Type B pancreatic cell (in vitro differentiated cells): ENCODE data around the gene ATP1B4. TPM values are rescaled to one million over a fixed set of nuclear protein-coding genes. Genes with fewer than 3 reads are reported as not detected.

ENCODE experiments used
- DNase-seq: peaks from one replicate; pipeline ENCODE4 v3.0.0; 2021; ENCODE audit warnings: mixed read lengths; ENCODE audit not compliant: unreplicated experiment; ENCODE audit errors: extremely low spot score
- H3K27ac Mint-ChIP-seq: 2 replicates; pipeline ENCODE4 v1.8.0; 2021; ENCODE audit warnings: mild to moderate bottlenecking, mixed read lengths
- H3K27me3 Mint-ChIP-seq: 2 replicates; pipeline ENCODE4 v1.8.0; 2021; ENCODE audit warnings: mixed read lengths
- H3K36me3 Mint-ChIP-seq: 2 replicates; pipeline ENCODE4 v1.8.0; 2021; ENCODE audit warnings: mixed read lengths
- H3K4me1 Mint-ChIP-seq: one replicate; pipeline ENCODE4 v1.8.0; 2021; ENCODE audit warnings: mixed read lengths; ENCODE audit not compliant: unreplicated experiment
- H3K4me3 Mint-ChIP-seq: 2 replicates; pipeline ENCODE4 v1.8.0; 2021; ENCODE audit warnings: mild to moderate bottlenecking, mixed read lengths
- H3K9me3 Mint-ChIP-seq: 2 replicates; pipeline ENCODE4 v1.8.0; 2021; ENCODE audit warnings: mixed read lengths
- CTCF ChIP-seq: fragments of 200-600 bp; sonication (generic); conservative IDR thresholded peaks from 2 replicates; pipeline ENCODE4 v1.5.0; 2021; ENCODE audit warnings: antibody characterized with exemption, mild to moderate bottlenecking
- total RNA-seq: library from RNA; stranded (reverse); gene quantifications from 2 replicates; pipeline ENCODE4 v1.2.1, GENCODE V29; 2021; ENCODE audit warnings: low replicate concordance

The ATP1B4 gene
- total RNA-seq, 1 donor from 2014 or later, result not detected

GRCh38 chrX:120428309-120428708, 66.4 kb downstream of the ATP1B4 start:
- H3K9me3 Mint-ChIP-seq, result no peaks in the 10 kb centered on the region
- no peaks in the 10 kb centered on the region for H3K36me3 Mint-ChIP-seq
- no peak for TF ChIP-seq CTCF
- DNase-seq, result no peak
- no peaks in the 10 kb centered on the region for H3K4me1 Mint-ChIP-seq
- no peak overlapping the region for H3K27ac Mint-ChIP-seq
- no peaks in the 10 kb centered on the region for H3K27me3 Mint-ChIP-seq
- no peak overlapping the region for H3K4me3 Mint-ChIP-seq

GRCh38 chrX:120429776-120430540, 68.1 kb downstream of the ATP1B4 start:
- no peak for TF ChIP-seq CTCF
- no peak overlapping the region for H3K27ac Mint-ChIP-seq
- DNase-seq, result no peak
- H3K4me3 Mint-ChIP-seq, result no peak overlapping the region
- H3K27me3 Mint-ChIP-seq, result no peaks in the 10 kb centered on the region
- no peaks in the 10 kb centered on the region for H3K4me1 Mint-ChIP-seq
- H3K9me3 Mint-ChIP-seq, result no peaks in the 10 kb centered on the region
- no peaks in the 10 kb centered on the region for H3K36me3 Mint-ChIP-seq

Other genes starting within 250 kb of the ATP1B4 start
- not detected in 2 replicates for gene RHOXF1, start 246.2 kb upstream of the ATP1B4 start, total RNA-seq
- gene RHOXF2, start 203.5 kb upstream of the ATP1B4 start, total RNA-seq, result not detected in 2 replicates
- gene ZBTB33, start 111.3 kb upstream of the ATP1B4 start, total RNA-seq, result 25.7 and 27.8 TPM in 2 replicates
- gene TMEM255A, start 50.6 kb upstream of the ATP1B4 start, total RNA-seq, result 0.38 and 2.4 TPM in 2 replicates
- gene LAMP2, start 107.2 kb downstream of the ATP1B4 start, total RNA-seq, result 82.9 and 120 TPM in 2 replicates
- 46.0 and 51.8 TPM in 2 replicates for gene CUL4B, start 198.9 kb downstream of the ATP1B4 start, total RNA-seq
- 43.7 and 46.1 TPM in 2 replicates for gene MCTS1, start 242.0 kb downstream of the ATP1B4 start, total RNA-seq